Erythroblast (primary cell): ENCODE measurements around the gene ANGEL1.

Experiments
- GATA1 ChIP-seq: IDR thresholded peaks from 2 replicates; pipeline ENCODE4 v1.6.1; 2011; ENCODE audit warnings: low read depth, mild to moderate bottlenecking, control low read depth, low read length, moderate library complexity
- POLR2A ChIP-seq: IDR thresholded peaks from 2 replicates; pipeline ENCODE4 v1.6.1; 2011; ENCODE audit warnings: mild to moderate bottlenecking, low read length

- no peak for TF ChIP-seq POLR2A
- TF ChIP-seq GATA1: no peak
These were observed 36.2 kb upstream of the ANGEL1 start for GRCh38 chr14:76848879-76849278.
